ENCODE results near the gene PIN1.
"Not testable (repeated sequence)": the region's sequence is repeated elsewhere in the genome, so short reads cannot be mapped to it uniquely, and the experiment has no call there.

Gene PIN1

DNA sequence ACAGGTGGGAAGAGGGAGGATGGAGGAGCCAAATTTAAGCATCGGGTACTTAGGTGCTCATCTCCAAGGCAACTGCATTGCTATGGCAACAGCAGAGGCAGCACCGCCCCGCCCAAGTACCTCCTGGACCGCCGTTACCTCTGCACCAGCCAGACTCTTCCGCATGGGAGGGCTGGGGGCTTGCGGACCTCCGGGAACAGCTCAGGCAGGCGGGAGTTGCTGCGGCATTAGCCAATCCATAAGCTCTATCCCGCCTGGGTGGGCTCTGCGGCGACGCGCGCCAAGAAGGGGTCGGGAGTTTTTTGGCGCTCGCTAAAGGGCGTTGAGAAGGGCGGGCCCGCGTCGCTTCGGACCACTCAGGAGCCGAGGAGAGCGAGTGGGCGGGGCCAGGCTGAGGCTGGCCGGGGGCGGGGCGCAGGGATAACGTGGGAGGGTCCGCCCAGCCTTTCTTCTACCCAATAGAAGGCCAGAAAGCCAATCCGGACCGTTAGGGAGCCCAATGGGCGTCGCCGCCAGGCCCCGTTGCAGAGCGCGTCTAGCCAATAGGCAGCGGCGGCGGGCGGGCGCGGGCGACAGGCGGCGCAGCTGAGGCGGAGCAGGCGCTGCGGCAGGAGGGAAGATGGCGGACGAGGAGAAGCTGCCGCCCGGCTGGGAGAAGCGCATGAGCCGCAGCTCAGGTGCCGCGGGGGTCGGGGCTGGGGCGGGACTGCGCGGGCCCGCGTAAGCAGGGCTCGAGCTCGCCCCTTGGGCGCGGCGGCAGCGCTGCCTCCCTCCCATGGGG is at the start of gene PIN1:
PIN1 (plus strand) TSS at position 593 of the 781 bp plus-strand sequence; CDS start at position 620, 27 bp downstream.
- DNase-seq (ENCODE audit: low spot score), result peak; percentile 99
- in situ Hi-C loops (cut with MboI; ENCODE audit: low sequenced_read_pairs, unreplicated experiment), result no loop called here
- TF ChIP-seq, protein P1, sequence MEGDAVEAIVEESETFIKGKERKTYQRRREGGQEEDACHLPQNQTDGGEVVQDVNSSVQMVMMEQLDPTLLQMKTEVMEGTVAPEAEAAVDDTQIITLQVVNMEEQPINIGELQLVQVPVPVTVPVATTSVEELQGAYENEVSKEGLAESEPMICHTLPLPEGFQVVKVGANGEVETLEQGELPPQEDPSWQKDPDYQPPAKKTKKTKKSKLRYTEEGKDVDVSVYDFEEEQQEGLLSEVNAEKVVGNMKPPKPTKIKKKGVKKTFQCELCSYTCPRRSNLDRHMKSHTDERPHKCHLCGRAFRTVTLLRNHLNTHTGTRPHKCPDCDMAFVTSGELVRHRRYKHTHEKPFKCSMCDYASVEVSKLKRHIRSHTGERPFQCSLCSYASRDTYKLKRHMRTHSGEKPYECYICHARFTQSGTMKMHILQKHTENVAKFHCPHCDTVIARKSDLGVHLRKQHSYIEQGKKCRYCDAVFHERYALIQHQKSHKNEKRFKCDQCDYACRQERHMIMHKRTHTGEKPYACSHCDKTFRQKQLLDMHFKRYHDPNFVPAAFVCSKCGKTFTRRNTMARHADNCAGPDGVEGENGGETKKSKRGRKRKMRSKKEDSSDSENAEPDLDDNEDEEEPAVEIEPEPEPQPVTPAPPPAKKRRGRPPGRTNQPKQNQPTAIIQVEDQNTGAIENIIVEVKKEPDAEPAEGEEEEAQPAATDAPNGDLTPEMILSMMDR (IDR thresholded peaks at IDR 0.05; ENCODE audit: borderline replicate concordance, control extremely low read depth, extremely low read depth, insufficient read depth, missing control alignments), result peak; percentile 61

DNA sequence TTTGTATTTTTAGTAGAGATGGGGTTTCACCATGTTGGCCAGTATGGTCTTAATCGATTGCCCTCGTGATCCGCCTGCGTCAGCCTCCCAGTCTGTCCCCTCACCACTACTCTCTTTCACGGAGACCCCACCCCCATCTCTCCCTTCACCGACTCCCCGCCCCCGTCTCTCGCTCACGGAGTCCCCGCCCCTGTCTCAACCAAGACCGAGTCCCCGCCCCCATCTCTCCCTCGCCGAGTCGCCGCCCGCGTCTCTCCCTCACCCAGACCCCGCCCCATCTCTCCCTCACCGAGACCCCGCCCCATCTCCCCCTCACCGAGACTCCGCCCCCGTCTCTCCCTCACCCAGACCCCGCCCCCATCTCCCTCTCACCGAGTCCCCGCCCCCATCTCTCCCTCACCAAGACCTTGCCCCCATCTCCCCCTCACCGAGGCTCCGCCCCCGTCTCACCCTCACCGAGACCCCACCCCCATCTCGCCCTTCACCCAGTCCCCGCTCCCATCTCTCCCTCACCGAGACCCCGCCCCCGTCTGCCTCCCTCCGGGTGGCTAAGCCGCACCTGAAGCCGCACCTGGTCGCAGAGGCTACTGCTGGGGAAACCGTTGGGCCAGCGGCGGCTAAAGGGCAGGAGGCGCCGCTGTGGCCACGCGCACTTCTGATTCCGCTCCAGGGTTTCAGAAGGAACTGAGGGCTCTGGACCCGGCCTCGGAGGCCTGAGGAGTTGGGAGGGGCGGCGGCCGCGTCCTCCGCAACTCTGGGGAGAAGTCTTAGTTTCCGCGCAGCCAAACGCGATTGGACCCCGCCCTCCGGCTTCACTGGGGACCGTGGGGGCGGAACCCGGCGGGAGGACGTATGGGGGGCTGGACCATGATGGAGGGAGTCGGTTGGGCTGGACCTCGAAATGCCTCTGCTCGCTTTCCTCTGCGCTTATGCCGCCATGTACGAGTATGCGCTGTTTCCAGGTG is 49.5 kb upstream of the PIN1 start:
- TF ChIP-seq, protein P1 (IDR thresholded peaks at IDR 0.05; ENCODE audit: borderline replicate concordance, control extremely low read depth, extremely low read depth, insufficient read depth, missing control alignments), result no peak
- DNase-seq (ENCODE audit: low spot score), result peak; percentile 97
- in situ Hi-C loops (cut with MboI; ENCODE audit: low sequenced_read_pairs, unreplicated experiment), result no loop called here

DNA sequence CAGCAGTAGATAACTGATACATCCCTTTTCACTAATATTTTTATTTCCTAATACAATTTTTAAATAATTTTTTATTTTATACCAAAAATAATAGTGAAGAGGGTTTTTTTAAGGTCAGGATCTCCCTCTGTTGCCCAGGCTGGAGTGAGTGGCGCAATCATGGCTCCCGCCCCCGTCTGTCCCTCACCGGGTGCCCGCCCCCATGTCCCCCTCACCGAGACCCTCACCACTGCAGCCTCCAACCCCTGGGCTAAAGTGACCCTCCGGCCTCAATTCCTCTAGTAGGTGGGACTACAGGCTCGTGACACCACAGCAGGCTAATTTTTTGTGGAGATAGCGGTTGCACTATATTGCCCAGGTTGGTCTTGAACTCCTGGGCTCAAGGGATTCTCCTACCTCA is 48.8 kb upstream of the PIN1 start:
- TF ChIP-seq, protein P1 (IDR thresholded peaks at IDR 0.05; ENCODE audit: borderline replicate concordance, control extremely low read depth, extremely low read depth, insufficient read depth, missing control alignments), result no peak
- DNase-seq (ENCODE audit: low spot score), result no peak
- in situ Hi-C loops (cut with MboI; ENCODE audit: low sequenced_read_pairs, unreplicated experiment), result no loop called here

DNA sequence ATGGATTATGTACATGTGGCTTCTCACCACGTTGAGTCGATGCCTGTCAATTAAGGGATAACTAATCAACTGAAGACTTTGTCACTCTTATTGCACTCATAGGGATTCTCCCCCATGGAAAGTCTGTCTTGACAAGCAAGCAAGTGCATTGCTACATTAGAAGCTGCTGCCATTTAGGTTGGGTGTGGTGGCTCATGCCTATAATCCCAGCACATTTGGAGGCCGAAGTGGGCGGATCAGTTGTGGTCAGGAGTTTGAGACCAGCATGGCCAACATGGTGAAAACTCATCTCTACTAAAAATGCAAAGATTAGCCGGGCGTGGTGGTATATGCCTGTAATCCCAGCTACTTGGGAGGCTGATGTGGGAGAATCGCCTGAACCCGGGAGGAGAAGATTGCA is 48.3 kb upstream of the PIN1 start:
- DNase-seq (ENCODE audit: low spot score), result no peak
- in situ Hi-C loops (cut with MboI; ENCODE audit: low sequenced_read_pairs, unreplicated experiment), result no loop called here
- TF ChIP-seq, protein P1 (IDR thresholded peaks at IDR 0.05; ENCODE audit: borderline replicate concordance, control extremely low read depth, extremely low read depth, insufficient read depth, missing control alignments), result no peak

DNA sequence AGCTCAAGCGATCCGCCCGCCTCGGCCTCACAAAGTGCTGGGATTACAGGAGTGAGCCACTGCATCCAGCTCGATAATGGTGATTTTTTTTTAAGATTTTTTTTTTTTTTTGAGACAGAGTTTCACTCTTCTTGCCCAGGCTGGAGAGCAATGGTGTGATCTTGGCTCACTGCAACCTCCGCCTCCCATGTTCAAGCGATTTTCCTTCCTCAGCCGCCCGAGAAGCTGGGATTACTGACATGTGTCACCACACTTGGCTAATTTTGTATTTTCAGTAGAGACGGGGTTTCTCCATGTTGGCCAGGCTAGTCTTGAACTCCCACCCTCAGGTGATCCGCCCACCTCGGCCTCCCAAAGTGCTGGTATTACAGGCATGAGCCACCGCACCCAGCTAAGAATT is 46.5 kb upstream of the PIN1 start:
- in situ Hi-C loops (cut with MboI; ENCODE audit: low sequenced_read_pairs, unreplicated experiment); DNase-seq (ENCODE audit: low spot score): not testable (repeated sequence)

DNA sequence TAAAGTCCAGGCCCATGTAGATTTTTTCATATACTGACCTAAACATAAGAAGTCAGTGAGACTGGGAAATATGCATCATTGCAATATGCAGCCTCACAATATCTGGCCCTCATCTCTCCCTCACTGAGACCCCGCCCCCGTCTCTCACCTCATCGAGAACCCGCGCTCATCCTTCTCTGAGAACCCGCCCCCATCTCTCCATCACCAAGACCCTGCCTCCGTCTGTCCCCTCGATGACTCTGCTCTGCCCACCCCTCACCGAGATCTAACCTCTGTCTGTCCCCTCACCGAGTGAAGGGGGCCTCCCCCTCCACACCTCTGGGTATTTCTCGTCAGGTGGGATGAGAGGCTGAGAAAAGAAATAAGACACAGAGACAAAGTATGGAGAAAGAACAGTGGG is 46.1 kb upstream of the PIN1 start:
- no peak for DNase-seq (ENCODE audit: low spot score)
- in situ Hi-C loops (cut with MboI; ENCODE audit: low sequenced_read_pairs, unreplicated experiment), result no loop called here

DNA sequence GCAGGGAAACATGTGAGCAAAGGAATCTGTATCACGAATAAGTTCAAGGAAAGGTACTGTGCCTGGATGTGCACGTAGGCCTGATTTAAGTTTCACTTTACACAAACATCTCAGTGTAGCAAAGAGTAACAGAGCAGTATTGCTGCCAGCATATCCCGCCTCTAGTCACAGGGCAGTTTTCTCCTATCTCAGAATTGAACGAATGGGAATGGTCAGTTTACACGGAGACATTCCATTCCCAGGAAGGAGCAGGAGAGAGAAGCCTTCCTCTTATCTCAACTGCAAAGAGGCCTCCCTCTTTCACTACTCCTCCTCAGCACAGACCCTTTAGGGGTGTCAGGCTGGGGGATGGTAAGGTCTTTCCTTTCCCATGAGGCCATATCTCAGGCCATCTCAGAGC is 45.5 kb upstream of the PIN1 start:
- DNase-seq (ENCODE audit: low spot score); in situ Hi-C loops (cut with MboI; ENCODE audit: low sequenced_read_pairs, unreplicated experiment): not testable (repeated sequence)

More for the DNA sequence above, 46.1 kb upstream of the PIN1 start:
- TF ChIP-seq, protein P1 (IDR thresholded peaks at IDR 0.05; ENCODE audit: borderline replicate concordance, control extremely low read depth, extremely low read depth, insufficient read depth, missing control alignments), result no peak

DNA sequence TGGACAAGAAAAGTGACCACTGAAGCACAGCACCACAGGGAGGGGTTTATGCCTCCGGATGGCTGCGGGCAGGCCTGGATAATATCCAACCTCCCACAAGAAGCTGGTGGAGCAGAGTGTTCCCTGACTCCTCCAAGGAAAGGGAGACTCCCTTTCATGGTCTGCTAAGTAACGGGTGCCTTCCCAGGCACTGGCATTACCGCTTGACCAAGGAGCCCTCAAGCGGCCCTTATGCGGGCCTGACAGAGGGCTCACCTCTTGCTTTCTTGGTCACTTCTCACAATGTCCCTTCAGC is 44.1 kb upstream of the PIN1 start:
- in situ Hi-C loops (cut with MboI; ENCODE audit: low sequenced_read_pairs, unreplicated experiment), result loop anchor here (10.0 kb wide), 4 partner anchors 166 to 656 kb away; partner anchors contain the start of genes ZNF561 and ZNF699
- DNase-seq (ENCODE audit: low spot score), result not testable (repeated sequence)

Data from GM13976 (cell line).